GM21528 (cell line): ENCODE data around the gene SPTLC2.
"Not testable (repeated sequence)": the region's sequence is repeated elsewhere in the genome, so short reads cannot be mapped to it uniquely, and the experiment has no call there.

ENCODE experiments used
- ATAC-seq: cut with Tn5 transposase; IDR thresholded peaks from one replicate; pipeline ENCODE4 v1.9.1; 2021; ENCODE audit warnings: mild to moderate bottlenecking, moderate library complexity; ENCODE audit not compliant: unreplicated experiment, low FRiP score

The SPTLC2 gene, protein sequence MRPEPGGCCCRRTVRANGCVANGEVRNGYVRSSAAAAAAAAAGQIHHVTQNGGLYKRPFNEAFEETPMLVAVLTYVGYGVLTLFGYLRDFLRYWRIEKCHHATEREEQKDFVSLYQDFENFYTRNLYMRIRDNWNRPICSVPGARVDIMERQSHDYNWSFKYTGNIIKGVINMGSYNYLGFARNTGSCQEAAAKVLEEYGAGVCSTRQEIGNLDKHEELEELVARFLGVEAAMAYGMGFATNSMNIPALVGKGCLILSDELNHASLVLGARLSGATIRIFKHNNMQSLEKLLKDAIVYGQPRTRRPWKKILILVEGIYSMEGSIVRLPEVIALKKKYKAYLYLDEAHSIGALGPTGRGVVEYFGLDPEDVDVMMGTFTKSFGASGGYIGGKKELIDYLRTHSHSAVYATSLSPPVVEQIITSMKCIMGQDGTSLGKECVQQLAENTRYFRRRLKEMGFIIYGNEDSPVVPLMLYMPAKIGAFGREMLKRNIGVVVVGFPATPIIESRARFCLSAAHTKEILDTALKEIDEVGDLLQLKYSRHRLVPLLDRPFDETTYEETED

DNA sequence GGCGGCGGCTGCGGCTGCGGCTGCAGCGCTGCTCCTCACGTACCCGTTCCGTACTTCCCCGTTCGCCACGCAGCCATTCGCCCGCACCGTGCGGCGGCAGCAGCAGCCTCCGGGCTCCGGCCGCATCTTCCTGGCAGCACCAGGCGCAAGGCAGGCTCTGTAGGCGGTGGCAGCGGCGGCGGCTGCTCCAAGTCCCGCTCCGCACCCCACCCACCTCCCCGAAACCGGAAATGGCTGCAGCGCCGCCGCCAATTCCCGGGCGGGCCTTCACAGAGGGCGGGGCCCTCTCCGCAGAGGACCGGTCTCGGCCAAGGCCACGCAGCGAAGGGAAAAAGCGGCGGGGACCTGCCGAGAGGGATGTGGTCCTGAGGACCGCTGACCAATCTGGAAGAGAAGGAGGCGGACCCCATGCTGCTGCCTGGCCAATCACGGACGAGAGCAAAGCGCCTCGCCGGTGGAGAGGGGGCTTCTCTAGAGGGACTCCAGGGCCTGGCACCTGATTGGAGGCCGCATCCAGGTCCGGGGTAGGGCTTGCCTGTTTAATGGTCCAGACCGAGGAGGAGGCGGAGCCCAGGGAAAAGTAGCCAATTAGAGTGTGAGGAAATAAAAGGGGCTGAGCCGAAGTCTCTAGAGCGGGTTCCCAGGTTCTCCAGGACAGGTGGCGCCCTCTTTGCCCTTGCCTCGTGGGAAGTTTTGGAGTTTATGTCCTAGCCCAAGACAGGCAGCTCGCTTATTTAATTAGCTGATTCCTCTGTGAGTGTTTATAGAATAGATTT is at the start of gene SPTLC2:
SPTLC2 (minus strand) TSS at position 184 of the 776 bp plus-strand sequence; CDS start at position 126, 58 bp downstream.
- peak; percentile 89 for ATAC-seq

DNA sequence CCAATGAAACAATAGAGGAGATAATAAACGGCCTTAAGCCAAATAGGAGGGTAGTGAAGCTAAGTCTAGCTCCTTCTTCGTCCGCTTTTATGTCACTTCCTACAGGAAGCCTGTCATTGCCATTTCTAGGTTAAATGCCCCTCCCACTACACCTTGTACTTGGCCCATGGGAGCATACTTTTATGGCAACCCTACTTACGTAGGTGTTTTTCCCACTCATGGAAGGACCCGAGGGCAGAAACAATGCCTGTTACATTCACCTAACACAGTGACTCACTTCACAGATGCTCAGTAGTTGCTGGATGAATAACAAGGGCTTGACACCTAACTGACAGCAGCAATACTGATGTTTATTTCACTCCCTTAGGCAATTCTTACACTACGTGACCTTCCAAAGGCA is 46.9 kb upstream of the SPTLC2 start:
- ATAC-seq = no peak

DNA sequence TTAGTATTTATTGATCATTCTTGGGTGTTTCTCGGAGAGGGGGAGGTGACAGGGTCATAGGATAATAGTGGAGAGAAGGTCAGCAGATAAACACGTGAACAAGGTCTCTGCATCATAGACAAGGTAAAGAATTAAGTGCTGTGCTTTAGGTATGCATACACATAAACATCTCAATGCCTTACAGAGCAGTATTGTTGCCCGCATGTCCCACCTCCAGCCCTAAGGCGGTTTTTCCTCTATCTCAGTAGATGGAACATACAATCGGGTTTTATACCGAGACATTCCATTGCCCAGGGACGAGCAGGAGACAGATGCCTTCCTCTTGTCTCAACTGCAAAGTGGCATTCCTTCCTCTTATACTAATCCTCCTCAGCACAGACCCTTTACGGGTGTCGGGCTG is 45.1 kb upstream of the SPTLC2 start:
- not testable (repeated sequence) for ATAC-seq

DNA sequence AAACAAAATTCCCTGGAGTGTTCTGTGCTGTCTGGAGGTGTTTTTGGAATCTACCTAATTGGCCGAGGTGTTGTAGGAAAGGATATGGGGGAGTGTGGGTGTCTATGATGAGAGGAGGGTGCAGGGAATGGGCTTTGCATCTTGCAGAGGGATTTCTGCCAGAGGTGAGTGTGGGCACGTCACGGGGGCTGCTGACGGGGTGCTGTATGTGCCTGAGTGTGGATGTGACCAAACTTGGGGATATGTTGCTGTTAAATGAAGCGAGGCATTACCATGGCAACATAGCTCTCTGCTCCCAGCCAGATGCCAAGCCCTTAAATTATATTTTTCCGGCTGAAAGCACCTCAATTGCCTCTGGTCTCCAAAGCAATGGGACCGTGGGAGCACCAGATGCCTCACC is 44.3 kb upstream of the SPTLC2 start:
- no peak for ATAC-seq

DNA sequence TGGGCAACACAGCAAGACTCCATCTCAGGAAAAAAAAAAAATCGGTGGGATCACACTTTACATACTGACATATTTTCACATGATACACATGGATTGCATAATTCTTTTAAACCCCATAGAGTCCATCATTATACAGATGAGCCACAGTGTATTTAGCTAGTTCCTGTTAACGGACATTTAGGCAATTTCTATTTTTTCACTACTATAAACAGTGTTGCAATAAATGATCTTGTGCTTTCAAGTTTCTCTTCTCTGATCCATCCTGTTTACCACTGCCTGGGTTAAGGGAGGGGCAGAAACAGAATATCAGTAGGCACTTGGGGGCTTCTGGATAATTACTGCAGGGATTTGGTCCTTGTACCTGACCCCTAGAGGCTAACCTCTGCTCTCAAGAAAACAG is 43.4 kb upstream of the SPTLC2 start:
- no peak for ATAC-seq

DNA sequence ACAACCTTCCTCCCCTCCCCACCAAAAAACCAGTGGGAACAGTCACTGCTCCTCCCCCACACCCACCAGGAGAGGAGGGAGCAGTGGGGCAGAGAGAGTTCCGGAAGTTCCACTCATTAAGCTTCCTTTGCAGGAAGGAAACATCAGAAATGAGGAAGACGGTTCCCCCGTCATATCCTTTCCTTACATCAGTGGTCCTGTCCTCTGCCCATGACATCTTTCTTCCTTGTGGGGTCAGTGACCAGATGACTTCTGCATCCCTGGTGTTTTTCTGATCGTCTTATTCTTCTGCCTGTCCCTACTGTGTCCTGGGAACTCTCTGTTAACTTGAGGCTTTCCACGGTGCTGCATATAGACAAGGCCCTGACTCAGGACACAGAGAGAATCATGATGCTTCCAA is 40.8 kb upstream of the SPTLC2 start:
- no peak for ATAC-seq

DNA sequence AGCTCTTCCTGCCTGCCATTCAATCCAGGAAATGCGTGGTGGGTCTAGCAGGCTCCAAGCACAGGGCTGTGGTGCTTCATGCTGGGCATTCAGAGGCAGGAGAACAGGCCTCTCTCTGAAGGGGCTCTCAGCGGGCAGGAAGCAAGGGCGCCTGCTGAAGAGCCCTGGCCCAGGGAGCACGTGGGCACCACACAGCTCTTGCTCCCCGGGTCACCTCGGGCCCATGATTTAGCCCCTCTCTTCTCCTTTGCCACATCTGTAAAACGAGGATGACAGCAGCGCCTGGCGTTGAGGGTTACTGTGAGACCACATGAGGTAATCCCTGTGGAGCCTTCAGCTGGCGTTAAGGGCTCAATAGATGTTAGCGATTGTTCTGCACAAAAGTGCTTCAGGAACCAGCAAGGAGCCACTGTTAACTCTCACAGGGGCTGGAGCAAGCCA is 37.6 kb upstream of the SPTLC2 start:
- ATAC-seq = no peak

DNA sequence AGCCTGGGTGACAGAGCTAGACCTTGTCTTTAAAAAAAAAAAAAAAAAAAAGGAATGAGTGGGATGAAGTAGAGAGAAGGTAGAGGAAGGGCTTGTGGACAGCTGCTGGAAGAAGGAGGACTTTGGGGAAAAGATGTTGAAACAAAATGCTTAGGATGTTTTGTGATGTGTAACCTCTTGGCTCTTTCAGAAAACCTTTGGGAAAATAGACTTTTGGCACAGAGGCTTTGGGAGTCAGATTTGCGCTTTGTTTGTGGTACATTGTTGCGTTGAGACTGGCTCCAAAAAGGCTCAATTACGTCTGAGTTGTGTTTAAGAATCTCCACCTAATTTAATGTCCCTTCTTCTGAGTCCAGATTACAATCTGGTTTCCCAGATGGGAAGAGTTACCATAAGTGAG is 32.9 kb upstream of the SPTLC2 start:
- ATAC-seq = no peak

DNA sequence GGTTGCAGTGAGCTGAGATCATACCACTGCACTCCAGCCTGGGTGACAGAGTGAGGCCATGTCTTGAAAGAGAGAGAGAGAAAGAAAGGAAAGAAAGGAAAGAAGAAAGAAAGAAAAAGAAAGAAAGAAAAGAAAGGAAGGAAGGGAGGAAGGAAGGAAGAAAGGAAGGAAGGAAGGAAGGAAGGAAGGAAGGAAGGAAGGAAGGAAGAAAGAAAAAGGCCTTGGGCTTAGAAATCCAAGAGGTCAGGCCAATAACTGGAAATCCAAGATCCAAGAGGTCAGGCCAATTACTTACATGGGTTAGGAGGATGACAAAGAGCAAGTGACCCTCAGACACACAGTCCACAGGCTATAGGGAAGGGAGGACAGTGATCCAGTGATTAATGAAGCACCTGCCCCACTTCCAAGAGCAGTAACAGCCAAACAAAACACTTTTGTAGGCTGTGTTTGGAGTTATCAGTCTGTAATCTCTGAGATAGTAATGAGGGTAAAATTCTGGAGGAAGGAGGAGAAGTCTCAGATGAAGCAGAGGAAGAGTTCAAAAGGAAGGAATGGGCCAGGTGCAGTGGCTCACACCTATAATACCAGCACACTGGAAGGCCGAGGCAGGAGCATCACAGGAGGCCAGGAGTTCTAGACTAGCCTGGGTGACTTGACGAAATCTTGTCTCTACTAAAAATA is 32.2 kb upstream of the SPTLC2 start:
- ATAC-seq = no peak

DNA sequence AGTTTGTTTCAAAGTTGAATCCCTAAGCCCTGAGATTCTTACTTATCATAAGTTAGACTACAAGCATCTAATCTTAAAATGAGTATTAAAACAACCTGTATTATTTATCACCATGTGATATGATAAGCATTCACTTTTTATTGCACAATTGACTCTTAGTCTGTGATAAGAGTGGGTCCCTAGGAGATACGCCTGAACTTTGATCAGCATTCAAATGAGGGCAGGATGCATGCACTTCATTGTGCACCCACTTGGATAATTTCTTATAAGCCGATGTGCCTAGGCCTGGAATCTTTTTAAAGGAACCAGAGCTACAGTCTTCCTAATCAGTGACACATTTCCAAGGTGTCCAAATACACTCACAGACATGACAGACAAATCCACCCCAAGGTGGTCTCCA is 31.4 kb upstream of the SPTLC2 start:
- no peak for ATAC-seq

DNA sequence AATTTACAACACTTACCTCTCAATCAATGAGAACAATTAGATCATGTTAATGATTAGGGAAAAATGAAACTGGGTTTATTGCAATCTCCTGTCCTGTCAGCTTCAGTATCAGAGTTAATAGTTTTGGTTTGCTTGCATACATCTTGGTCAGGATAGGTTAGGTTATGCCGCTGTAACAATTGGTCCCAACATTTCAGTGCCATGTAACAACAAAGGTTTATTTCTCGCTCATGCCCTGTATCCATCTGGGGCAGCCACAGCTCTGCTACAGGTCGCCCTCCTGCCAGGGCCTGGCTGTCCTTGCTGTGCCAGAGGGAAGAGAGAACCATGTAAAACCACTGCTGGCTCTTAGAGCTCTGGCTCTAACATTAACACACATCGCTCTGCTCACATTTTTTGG is 30.5 kb upstream of the SPTLC2 start:
- no peak for ATAC-seq

DNA sequence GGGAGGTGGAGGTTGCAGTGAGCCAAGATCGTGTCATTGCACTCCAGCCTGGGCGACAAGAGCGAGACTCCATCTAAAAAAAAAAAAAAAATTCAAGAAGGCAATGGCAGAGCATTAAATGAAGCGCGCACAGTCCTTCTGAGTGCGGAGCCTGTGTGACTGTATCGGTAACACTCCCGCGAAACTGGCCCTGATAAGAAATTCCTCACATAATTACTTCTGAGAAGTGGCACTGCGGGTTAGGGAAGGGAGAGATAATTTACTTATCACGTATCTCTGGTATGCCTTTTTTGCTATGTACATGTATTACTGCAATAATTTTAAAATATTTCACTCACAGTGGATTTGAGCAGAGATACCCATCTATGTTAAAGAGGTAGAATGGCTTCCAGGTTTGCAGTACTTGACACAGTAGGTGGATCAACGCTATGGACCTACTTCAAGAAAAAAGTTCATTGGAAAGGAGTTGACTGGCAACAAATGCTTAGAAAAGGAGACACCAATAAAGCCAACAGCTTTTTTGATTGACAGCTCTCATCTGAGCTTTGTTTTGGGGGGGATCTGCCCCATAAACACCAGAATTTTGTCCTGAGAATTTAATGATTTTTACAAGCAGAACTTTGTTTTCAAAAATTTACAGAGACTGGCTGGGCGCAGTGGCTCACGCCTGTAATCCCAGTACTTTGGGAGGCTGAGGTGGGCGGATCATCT is 29.2 kb upstream of the SPTLC2 start:
- ATAC-seq = no peak

DNA sequence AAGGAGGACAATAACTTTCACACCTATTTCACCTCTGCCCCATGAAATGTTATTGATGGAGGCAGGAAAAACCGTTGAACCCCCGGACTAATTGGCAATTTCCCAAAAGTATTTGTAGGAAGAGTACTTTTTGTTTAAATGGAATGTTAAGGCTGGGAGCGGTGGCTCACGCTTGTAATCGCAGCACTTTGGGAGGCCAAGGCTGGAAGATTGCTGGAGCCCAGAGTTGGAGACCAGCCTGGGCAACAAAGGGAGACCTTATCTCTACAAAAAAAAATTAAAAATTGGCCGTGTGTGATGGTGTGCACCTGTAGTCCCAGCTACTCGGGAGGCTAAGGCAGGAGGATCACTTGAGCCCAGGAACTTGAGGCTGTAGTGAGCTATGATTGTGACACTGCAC is 26.0 kb upstream of the SPTLC2 start:
- no peak for ATAC-seq

DNA sequence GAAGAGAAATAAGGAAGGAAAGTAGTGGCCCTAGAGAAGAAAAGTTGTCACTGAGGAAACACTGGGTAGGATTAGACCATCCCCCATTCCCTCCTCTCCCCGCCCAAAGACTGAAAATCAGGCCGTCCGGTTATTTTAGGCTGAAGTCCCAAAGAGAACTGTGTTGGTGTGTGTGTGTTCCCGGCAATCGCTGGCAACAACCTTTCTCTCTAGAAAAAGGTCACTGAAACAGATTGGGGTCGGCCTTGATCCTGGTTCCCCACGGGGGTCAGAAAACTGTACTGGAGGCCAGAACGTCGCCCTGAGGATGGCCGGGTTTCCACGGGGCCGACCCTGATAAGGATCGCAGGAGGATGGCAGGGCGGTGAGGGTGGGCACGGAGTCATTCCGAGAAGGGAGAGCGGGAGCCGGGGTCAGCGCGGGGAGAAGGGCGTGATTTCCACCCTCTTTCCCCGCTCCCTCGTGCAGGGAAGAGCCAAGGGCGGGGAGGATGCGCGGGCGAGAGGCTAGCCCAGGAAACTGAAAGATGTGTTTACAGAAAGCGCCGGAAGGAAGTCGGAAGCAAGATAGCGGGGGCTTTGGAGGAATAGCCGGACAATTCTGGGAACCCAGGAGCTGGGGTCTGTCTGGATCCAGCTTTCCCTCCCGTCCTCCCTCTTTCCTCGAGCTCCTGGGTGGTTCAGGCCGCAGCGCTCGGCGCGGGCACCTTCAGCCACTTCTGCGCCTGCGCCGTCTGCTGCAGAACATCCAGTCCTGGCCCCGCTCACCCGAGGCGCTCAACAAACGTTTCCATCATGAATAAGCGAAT is 25.3 kb upstream of the SPTLC2 start:
- ATAC-seq = peak; percentile 65

DNA sequence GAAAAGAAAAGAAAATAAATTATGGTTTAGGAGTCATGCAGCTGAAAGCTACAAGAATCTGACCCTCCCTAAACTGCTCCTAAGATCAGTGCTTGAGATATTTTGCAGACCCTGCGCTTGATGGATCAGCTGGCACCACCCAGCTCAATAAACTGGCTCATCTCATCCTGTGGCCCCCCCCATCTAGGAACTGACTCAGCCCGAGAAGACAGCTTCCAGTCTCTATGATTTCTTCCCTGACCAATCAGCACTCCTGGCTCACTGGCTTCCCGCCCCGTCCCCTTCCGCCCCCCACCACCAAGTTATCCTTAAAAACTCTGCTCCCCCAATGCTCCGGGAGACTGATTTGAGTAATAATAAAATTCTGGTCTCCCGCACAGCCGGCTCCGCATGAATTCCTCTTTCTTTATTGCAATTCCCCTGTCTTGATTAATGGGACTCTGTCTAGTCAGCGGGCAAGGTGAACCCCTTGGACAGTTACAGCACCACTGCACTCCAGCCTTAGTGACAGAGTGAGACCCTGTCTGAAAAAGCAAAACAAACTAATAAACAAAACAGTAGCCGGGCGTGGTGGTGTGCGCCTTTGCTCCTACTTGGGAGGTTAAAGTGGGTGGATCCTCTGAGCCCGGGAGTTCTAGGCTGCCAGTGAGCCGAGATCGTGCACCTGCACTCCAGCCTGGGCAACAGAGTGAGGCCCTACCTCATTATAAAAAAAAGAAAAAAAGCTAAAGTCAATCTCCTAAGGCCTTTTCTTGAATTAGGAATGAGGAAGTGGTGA is 24.5 kb upstream of the SPTLC2 start:
- peak; percentile 25 for ATAC-seq

DNA sequence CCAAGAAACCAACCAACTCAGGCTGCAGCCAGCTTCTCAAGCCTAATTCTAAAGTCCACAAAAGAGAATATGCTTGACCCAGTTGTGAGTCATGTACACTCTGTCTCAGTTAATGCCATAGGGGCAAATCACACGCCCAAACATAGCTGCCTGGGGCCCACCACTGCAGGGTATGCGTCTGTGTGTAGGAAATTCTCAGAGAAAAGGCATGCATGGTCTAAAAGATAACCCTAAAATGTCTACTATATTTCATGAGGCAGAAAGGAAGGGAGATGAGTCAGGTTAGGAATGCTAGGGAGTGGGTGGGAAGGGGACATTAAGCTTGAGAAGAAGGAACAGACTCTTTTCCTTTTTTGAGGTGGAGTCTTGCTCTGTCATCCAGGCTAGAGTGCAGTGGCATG is 22.3 kb upstream of the SPTLC2 start:
- ATAC-seq = no peak

DNA sequence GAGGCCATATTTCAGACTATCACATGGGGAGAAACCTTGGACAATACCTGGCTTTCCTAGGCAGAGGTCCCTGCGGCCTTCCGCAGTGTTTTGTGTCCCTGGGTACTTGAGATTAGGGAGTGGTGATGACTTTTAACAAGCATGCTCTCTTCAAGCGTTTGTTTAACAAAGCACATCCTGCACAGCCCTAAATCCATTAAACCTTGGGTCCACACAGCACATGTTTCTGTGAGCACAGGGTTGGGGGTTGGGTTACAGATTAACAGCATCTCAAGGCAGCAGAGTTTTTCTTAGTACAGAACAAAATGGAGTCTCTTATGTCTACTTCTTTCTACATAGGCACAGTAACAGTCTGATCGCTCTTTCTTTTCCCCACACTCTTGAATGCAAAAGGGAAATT is 19.4 kb upstream of the SPTLC2 start:
- ATAC-seq = not testable (repeated sequence)

DNA sequence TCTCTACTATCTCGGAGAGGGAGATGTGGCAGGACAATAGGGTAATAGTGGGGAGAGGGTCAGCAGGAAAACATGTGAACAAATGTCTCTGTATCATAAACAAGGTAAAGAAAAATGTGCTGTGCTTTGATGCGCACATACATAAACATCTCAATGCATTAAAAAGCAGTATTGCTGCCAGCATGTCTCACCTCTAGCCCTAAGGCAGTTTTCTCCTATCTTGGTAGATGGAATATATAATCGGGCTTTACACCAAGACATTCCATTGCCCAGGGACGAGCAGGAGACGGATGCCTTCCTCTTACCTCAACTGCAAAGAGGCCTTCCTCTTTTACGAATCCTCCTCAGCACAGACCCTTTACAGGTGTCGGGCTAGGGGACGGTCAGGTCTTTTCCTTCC is 19.0 kb upstream of the SPTLC2 start:
- ATAC-seq = not testable (repeated sequence)

DNA sequence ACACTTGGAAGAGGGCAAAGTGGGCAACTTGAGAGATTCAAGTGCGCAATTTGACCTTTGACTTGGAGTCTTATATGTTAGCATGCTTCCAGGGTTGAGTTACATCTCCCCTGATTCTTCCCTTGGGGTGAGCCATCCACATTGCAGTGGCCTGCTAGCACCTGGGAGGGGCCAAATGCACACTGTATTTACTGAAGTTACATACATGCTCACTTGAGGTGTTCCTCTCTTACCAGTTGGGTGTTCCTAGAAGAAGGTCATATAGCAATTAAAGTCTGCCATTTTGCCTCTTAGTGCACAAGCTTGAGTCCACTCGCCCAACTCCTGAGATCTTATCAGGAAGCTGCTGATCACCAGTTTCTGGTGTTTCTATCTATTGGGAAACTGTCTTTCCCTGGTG is 13.7 kb upstream of the SPTLC2 start:
- no peak for ATAC-seq
